ENCODE results near the gene TSPAN2. TPM values are rescaled to one million over a fixed set of nuclear protein-coding genes. Genes with fewer than 3 reads are reported as not detected.
"Not testable (repeated sequence)": the region's sequence is repeated elsewhere in the genome, so short reads cannot be mapped to it uniquely, and the experiment has no call there.

Gene TSPAN2
- total RNA-seq, 4 donors from 2014 or later: 0.73 to 1.8 (median 1.2) TPM

DNA sequence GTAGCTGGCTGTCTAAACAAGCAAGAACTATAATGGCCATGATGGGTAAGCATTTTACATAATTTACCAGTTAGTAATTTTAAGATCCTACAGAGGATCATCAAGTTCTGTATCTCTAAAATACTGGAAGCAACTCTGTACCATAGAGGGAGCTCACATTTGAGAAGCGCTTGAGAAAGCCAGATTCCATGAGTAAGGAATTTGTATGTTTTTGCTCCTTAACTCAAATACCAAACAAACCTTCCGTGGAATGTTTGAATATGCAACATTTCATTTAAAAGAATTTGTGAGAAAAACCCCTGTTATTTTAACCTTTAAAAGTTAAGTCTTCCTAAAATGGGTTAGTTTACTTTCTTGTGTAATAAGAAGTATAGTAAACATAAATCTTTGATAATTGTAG, 57.7 kb downstream of the TSPAN2 start:
- WGBS: 78% methylated on average over 2 of the region's 2 CpGs
- H3K36me3 ChIP-seq: no peaks in the 10 kb centered on the region
- no peak for DNase-seq (ENCODE audit: low spot score in 2 of 2)
- no peaks in the 10 kb centered on the region for H3K27me3 ChIP-seq
- no peak for TF ChIP-seq POLR2A (IDR thresholded peaks at IDR 0.05)
- no peak for TF ChIP-seq EP300 (IDR thresholded peaks at IDR 0.05)
- no peak for TF ChIP-seq POLR2AphosphoS5 (IDR thresholded peaks at IDR 0.05)
- TF ChIP-seq, protein P1, sequence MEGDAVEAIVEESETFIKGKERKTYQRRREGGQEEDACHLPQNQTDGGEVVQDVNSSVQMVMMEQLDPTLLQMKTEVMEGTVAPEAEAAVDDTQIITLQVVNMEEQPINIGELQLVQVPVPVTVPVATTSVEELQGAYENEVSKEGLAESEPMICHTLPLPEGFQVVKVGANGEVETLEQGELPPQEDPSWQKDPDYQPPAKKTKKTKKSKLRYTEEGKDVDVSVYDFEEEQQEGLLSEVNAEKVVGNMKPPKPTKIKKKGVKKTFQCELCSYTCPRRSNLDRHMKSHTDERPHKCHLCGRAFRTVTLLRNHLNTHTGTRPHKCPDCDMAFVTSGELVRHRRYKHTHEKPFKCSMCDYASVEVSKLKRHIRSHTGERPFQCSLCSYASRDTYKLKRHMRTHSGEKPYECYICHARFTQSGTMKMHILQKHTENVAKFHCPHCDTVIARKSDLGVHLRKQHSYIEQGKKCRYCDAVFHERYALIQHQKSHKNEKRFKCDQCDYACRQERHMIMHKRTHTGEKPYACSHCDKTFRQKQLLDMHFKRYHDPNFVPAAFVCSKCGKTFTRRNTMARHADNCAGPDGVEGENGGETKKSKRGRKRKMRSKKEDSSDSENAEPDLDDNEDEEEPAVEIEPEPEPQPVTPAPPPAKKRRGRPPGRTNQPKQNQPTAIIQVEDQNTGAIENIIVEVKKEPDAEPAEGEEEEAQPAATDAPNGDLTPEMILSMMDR (IDR thresholded peaks at IDR 0.05): no peak
- H3K4me1 ChIP-seq: no peaks in the 10 kb centered on the region
- no peak overlapping the region for H3K4me3 ChIP-seq
- no peak overlapping the region for H3K27ac ChIP-seq
- no peaks in the 10 kb centered on the region for H3K9me3 ChIP-seq

DNA sequence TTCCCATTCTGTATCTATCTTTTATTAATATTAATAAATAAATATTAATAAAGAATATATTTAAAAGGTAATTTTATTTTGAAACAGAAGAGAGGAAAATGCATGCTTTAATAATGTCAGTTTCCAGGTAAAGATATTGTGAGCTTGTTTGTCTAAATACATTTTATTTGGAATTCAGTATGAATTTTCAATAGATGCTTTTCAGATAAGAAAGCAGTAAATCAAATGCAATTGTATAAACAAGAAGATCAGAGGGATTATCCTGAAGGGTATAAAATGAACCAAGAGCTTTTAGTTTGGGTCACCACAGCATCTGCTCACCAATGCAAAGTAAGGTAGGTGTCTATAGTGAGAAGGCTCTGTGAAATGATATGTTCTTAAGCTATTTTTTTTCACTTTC, 59.8 kb downstream of the TSPAN2 start, which contains the start of gene TSHB:
Gene TSHB, plus strand, starts transcription at position 301 of the 400 bp plus-strand sequence. CDS start 3,537 bp downstream, outside the sequence.
- H3K27me3 ChIP-seq: no peaks in the 10 kb centered on the region
- no peaks in the 10 kb centered on the region for H3K36me3 ChIP-seq
- H3K4me1 ChIP-seq: no peaks in the 10 kb centered on the region
- H3K4me3 ChIP-seq: no peak within 1 kb of the TSS
- TF ChIP-seq POLR2A (IDR thresholded peaks at IDR 0.05) (no peak), EP300 (IDR thresholded peaks at IDR 0.05) (no peak), POLR2AphosphoS5 (IDR thresholded peaks at IDR 0.05) (no peak)
- TF ChIP-seq, protein P1 (IDR thresholded peaks at IDR 0.05): no peak
- H3K9me3 ChIP-seq: no peaks in the 10 kb centered on the region
- no peak for DNase-seq (ENCODE audit: low spot score in 2 of 2)
- H3K27ac ChIP-seq: no peak within 1 kb of the TSS

DNA sequence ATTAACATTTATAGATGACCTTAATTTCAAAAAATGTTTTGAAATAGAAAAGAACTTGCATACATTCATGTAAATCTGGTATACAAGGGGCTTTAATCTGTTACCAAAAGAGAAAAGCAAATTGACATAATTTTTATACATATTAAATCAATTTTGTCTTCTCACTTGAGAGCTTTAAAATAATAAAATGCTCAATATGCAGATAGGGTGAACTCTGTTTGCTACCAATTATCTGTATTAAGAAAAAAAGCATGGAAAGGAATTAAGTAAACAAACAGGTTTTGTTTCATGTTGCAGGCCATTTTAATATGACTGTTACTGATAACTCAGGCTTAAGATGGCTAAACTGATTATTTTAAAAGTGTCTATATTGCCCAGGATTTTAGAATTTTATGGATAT, 65.7 kb downstream of the TSPAN2 start:
- Histone ChIP-seq H3K36me3 (no peaks in the 10 kb centered on the region), H3K27me3 (peaks cover 6% of the 10 kb centered on the region), H3K4me1 (no peaks in the 10 kb centered on the region), H3K4me3 (no peak overlapping the region), H3K27ac (no peak overlapping the region), H3K9me3 (no peaks in the 10 kb centered on the region)
- TF ChIP-seq POLR2A (IDR thresholded peaks at IDR 0.05) (no peak), EP300 (IDR thresholded peaks at IDR 0.05) (no peak), POLR2AphosphoS5 (IDR thresholded peaks at IDR 0.05) (no peak)
- TF ChIP-seq, protein P1 (IDR thresholded peaks at IDR 0.05): no peak
- DNase-seq (ENCODE audit: low spot score in 2 of 2): no peak

DNA sequence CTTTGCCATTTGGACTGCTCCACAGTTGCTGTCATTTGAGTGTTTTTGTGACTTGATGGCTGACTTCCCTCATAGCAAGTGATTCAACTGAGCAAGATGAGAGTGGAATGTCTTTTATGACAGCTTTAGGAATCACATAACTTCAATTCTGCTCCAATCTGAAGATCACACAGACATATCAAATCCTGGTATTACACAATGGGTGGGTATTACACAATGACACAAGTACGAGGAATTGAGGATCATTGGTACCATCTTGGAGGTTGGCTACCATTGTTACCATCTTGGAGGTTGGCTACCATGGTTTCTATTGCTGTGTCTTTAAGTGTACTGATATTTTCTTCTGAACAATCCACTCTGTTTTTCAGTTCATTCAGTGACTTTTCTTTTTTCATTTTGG, 68.2 kb downstream of the TSPAN2 start:
- Histone ChIP-seq H3K27ac (no peak overlapping the region), H3K4me1 (no peaks in the 10 kb centered on the region), H3K4me3 (no peak overlapping the region), H3K36me3 (no peaks in the 10 kb centered on the region), H3K27me3 (peaks cover 6% of the 10 kb centered on the region), H3K9me3 (no peaks in the 10 kb centered on the region)
- no peak for TF ChIP-seq POLR2A (IDR thresholded peaks at IDR 0.05)
- DNase-seq (ENCODE audit: low spot score in 2 of 2): no peak
- WGBS: 57% methylated on average over 1 of the region's 1 CpG

DNA sequence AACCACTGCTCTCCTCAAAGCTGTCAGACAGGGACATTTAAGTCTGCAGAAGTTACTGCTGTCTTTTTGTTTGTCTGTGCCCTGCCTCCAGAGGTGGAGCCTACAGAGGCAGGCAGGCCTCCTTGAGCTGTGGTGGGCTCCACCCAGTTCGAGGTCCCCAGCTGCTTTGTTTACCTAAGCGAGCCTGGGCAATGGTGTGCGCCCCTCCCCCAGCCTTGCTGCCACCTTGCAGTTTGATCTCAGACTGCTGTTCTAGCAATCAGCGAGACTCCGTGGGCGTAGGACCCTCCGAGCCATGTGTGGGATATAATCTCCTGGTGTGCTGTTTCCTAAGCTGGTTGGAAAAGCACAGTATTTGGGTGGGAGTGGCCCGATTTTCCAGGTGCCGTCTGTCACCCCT, 69.8 kb downstream of the TSPAN2 start:
- not testable (repeated sequence) for H3K27ac ChIP-seq; H3K4me3 ChIP-seq; H3K36me3 ChIP-seq; H3K4me1 ChIP-seq; H3K27me3 ChIP-seq; DNase-seq (ENCODE audit: low spot score in 2 of 2); H3K9me3 ChIP-seq
- WGBS: 96% methylated on average over 9 of the region's 9 CpGs

DNA sequence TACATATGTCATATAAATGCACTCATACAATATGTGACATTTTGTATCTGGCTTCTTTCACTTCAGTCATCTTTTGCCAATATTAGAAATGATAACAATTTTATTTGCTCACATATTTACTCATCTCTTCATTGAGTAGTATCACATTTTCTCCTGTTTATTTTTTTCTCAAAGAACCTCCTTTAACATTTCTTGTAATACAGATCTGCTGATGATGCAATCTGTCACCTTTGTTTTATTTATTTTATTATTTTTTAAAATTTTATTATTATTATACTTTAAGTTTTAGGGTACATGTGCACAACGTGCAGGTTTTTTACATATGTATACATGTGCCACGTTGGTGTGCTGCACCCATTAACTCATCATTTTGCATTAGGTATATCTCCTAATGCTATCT, 75.5 kb downstream of the TSPAN2 start:
- H3K27me3 ChIP-seq: no peaks in the 10 kb centered on the region
- no peak for DNase-seq (ENCODE audit: low spot score in 2 of 2)
- 88% methylated on average over 2 of the region's 2 CpGs for WGBS
- no peaks in the 10 kb centered on the region for H3K36me3 ChIP-seq
- no peak for TF ChIP-seq POLR2AphosphoS5 (IDR thresholded peaks at IDR 0.05)
- no peak for TF ChIP-seq EP300 (IDR thresholded peaks at IDR 0.05)
- TF ChIP-seq, protein P1 (IDR thresholded peaks at IDR 0.05): no peak
- no peak for TF ChIP-seq POLR2A (IDR thresholded peaks at IDR 0.05)
- no peaks in the 10 kb centered on the region for H3K9me3 ChIP-seq
- H3K4me3 ChIP-seq: no peak overlapping the region
- H3K4me1 ChIP-seq: no peaks in the 10 kb centered on the region
- H3K27ac ChIP-seq: no peak overlapping the region
